Nephron progenitor cell (in vitro differentiated cells): Measurements from ENCODE around the gene CAP2.
A peak's percentile ranks its signal among the peaks of the same experiment; 100 is the strongest.

Experiments used
- DNase-seq: peaks from one replicate; pipeline ENCODE4 v3.0.0; 2021
- H3K27ac Mint-ChIP-seq: 2 replicates; pipeline ENCODE4 v1.8.0; 2021; ENCODE audit warnings: mild to moderate bottlenecking, moderate library complexity, mixed read lengths
- H3K27me3 Mint-ChIP-seq: 2 replicates; pipeline ENCODE4 v1.8.0; 2021; ENCODE audit warnings: mild to moderate bottlenecking, low read depth, mixed read lengths; ENCODE audit not compliant: poor library complexity
- H3K36me3 Mint-ChIP-seq: 2 replicates; pipeline ENCODE4 v1.8.0; 2021; ENCODE audit warnings: low read depth, mixed read lengths
- H3K4me1 Mint-ChIP-seq: 2 replicates; pipeline ENCODE4 v1.8.0; 2021; ENCODE audit warnings: mixed read lengths
- H3K4me3 Mint-ChIP-seq: 2 replicates; pipeline ENCODE4 v1.8.0; 2021; ENCODE audit warnings: mild to moderate bottlenecking, moderate library complexity, mixed read lengths
- H3K9me3 Mint-ChIP-seq: 2 replicates; pipeline ENCODE4 v1.8.0; 2021; ENCODE audit warnings: mild to moderate bottlenecking, moderate library complexity, mixed read lengths
- CTCF ChIP-seq: fragments of 200-600 bp; sonication (generic); IDR thresholded peaks from 2 replicates; pipeline ENCODE4 v1.5.0; 2021; ENCODE audit warnings: antibody characterized with exemption

Gene CAP2

GRCh38 chr6:17474289-17474688 lies 80.9 kb downstream of the CAP2 start:
- DNase-seq, result no peak
- H3K4me1 Mint-ChIP-seq, result peaks cover 57% of the 10 kb centered on the region
- no peaks in the 10 kb centered on the region for H3K9me3 Mint-ChIP-seq
- H3K36me3 Mint-ChIP-seq, result peaks cover 3% of the 10 kb centered on the region
- H3K4me3 Mint-ChIP-seq, result peak overlapping the region; percentile 52
- peak overlapping the region; percentile 83 for H3K27ac Mint-ChIP-seq
- no peaks in the 10 kb centered on the region for H3K27me3 Mint-ChIP-seq
- no peak for TF ChIP-seq CTCF

GRCh38 chr6:17475606-17476244 lies 82.3 kb downstream of the CAP2 start:
- Mint-ChIP-seq H3K36me3 (peaks cover 3% of the 10 kb centered on the region), H3K9me3 (no peaks in the 10 kb centered on the region), H3K27me3 (no peaks in the 10 kb centered on the region), H3K27ac (peak overlapping the region; percentile 69), H3K4me3 (no peak overlapping the region), H3K4me1 (peaks cover 57% of the 10 kb centered on the region)
- DNase-seq, result no peak
- no peak for TF ChIP-seq CTCF

- Mint-ChIP-seq H3K36me3 (peaks cover 3% of the 10 kb centered on the region), H3K27ac (no peak overlapping the region), H3K4me3 (no peak overlapping the region), H3K9me3 (no peaks in the 10 kb centered on the region), H3K27me3 (no peaks in the 10 kb centered on the region), H3K4me1 (peaks cover 53% of the 10 kb centered on the region)
- no peak for DNase-seq
- no peak for TF ChIP-seq CTCF
Observed at GRCh38 chr6:17476511-17476910, 83.1 kb downstream of the CAP2 start.

GRCh38 chr6:17477356-17477755 lies 84.0 kb downstream of the CAP2 start:
- Mint-ChIP-seq H3K27ac (no peak overlapping the region), H3K27me3 (no peaks in the 10 kb centered on the region), H3K4me1 (peaks cover 51% of the 10 kb centered on the region), H3K4me3 (no peak overlapping the region), H3K36me3 (peaks cover 10% of the 10 kb centered on the region), H3K9me3 (no peaks in the 10 kb centered on the region)
- no peak for TF ChIP-seq CTCF
- DNase-seq, result no peak

GRCh38 chr6:17478223-17478907 lies 85.0 kb downstream of the CAP2 start:
- no peak for TF ChIP-seq CTCF
- Mint-ChIP-seq H3K4me3 (no peak overlapping the region), H3K27me3 (no peaks in the 10 kb centered on the region), H3K4me1 (peaks cover 50% of the 10 kb centered on the region), H3K36me3 (peaks cover 17% of the 10 kb centered on the region), H3K9me3 (peaks cover 3% of the 10 kb centered on the region), H3K27ac (no peak overlapping the region)
- DNase-seq, result no peak

- Mint-ChIP-seq H3K27ac (no peak overlapping the region), H3K4me3 (no peak overlapping the region), H3K4me1 (peaks cover 50% of the 10 kb centered on the region), H3K9me3 (peaks cover 3% of the 10 kb centered on the region), H3K36me3 (peaks cover 17% of the 10 kb centered on the region), H3K27me3 (no peaks in the 10 kb centered on the region)
- DNase-seq, result no peak
- TF ChIP-seq CTCF, result no peak
Observed at GRCh38 chr6:17478946-17479345, 85.6 kb downstream of the CAP2 start.
